ENCODE measurements around the gene RBMS3.

Gene RBMS3

DNA sequence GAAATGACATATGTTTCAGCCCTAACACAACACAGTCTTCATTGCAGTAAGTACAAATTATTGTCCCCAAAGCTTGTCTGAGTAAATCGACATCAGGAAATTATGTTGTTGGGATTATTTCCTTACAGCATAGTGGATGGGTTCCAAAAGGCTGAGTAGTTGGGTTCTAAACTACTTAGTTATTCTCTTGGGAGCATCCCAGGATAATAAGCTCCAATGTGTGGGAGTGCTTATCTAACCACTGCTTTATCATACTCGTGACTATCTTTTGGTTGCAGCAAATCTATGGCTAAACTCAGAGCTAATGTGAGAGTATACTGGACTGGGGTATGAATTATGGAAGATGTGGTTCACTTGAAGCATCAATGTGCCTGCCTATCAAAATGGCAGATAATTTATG lies 128.5 kb downstream of the RBMS3 start:
- POLR2A ChIA-PET: no interaction called here
- CTCF ChIA-PET: no interaction called here
- DNase-seq (ENCODE audit: extremely low spot score): no peak
- TF ChIP-seq SUZ12 (IDR thresholded peaks at IDR 0.05) (no peak), FOXK2 (IDR thresholded peaks at IDR 0.05) (no peak), ZNF384 (IDR thresholded peaks at IDR 0.05) (no peak), TARDBP (IDR thresholded peaks at IDR 0.05) (no peak), CTBP1 (IDR thresholded peaks at IDR 0.05; ENCODE audit: borderline replicate concordance) (no peak)

DNA sequence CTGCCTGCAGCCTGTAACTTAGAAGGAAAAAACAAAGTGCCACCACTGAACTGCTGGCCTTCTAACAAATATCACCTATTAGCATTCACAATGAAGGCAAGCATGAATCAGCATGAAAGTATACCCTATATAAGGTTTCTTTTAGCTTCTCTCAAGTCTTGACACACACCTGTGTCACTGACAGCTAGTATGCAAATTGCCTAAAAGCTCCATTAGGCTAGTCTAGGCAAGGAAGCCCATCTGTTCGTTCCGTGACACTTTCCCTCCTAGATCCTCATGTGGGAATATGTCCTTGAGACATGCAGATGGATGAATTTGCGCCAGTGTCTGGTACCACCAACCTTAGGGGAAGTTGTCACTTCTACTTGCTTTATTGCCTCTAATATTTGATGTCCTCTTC lies 129.3 kb downstream of the RBMS3 start:
- ChIA-PET POLR2A (no interaction called here), CTCF (no interaction called here)
- no peak for DNase-seq (ENCODE audit: extremely low spot score)
- no peak for TF ChIP-seq FOXA1 (IDR thresholded peaks at IDR 0.05)
- no peak for TF ChIP-seq LEF1 (IDR thresholded peaks at IDR 0.05; ENCODE audit: borderline replicate concordance)
- no peak for TF ChIP-seq CTBP1 (IDR thresholded peaks at IDR 0.05; ENCODE audit: borderline replicate concordance)
- TF ChIP-seq SP1 (IDR thresholded peaks at IDR 0.05): no peak
- no peak for TF ChIP-seq FOXK2 (IDR thresholded peaks at IDR 0.05)
- TF ChIP-seq PKNOX1 (IDR thresholded peaks at IDR 0.05): no peak
- no peak for TF ChIP-seq ELF4 (IDR thresholded peaks at IDR 0.05)
- no peak for TF ChIP-seq SUZ12 (IDR thresholded peaks at IDR 0.05)
- TF ChIP-seq ARNT (IDR thresholded peaks at IDR 0.05): no peak
- TF ChIP-seq ZNF384 (IDR thresholded peaks at IDR 0.05): no peak

DNA sequence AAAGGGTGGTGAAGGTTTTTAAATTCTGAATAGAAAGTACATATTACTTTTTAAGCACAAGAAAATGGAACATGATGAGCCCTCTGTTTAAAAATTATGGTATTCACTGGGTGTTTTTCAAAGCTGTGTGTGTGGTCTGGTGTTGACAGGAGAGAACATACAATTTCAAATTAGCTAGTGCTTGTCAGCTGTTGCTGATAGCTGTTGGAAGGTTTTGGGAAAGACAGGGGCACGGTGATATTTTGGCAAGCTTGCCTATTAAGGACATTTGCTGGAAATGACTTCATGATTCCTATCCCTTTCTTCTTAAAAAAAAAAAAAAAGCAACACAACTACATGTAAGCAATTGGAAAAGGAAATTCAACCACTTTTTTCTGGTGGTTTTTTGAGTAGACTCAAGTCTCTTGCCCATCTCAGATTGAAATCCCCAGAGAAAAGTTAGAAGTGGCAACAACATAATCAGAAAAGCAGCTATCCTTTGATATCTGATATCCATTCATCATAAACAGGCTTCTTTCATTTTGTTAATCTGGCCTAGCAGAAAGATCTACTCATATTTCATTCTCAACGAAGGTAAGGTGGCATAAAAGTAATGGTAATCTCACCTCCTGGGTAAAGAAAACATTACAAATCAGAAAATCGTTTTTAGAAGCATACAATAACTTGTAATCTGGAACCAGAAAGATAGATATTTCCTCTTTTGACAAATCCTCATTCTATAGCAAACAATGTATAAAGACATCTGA lies 130.0 kb downstream of the RBMS3 start:
- ChIA-PET POLR2A (no interaction called here), CTCF (no interaction called here)
- TF ChIP-seq SUZ12 (IDR thresholded peaks at IDR 0.05) (no peak), NFRKB (IDR thresholded peaks at IDR 0.05) (no peak), LEF1 (IDR thresholded peaks at IDR 0.05; ENCODE audit: borderline replicate concordance) (no peak), BHLHE40 (IDR thresholded peaks at IDR 0.05; ENCODE audit: borderline replicate concordance) (no peak), PKNOX1 (IDR thresholded peaks at IDR 0.05) (no peak), ELF4 (IDR thresholded peaks at IDR 0.05) (no peak), FOXA1 (IDR thresholded peaks at IDR 0.05) (no peak), SP1 (IDR thresholded peaks at IDR 0.05) (no peak)
- no peak for DNase-seq (ENCODE audit: extremely low spot score)

DNA sequence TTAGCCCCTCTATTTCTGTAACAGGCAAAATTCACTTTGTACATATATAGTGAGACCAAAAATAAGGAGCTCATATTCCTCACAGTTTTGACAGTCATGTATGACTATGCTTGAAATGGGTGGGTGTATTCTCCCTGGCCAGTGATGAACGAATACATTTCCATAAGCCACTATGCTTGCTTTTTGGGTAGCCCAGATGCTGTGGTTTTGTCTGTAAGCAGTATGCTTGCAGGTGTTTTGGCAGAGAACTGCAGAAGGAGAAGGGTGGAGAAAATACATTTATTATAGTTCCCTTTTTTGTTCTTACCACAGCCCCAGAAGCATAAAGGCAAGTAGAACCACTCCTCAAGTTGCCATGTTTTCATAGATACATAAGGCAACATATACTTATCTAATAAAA lies 131.2 kb downstream of the RBMS3 start:
- DNase-seq (ENCODE audit: extremely low spot score): no peak
- POLR2A ChIA-PET: no interaction called here
- CTCF ChIA-PET: no interaction called here
- no peak for TF ChIP-seq FOXA1 (IDR thresholded peaks at IDR 0.05)
- no peak for TF ChIP-seq LEF1 (IDR thresholded peaks at IDR 0.05; ENCODE audit: borderline replicate concordance)
- TF ChIP-seq ELF4 (IDR thresholded peaks at IDR 0.05): no peak
- no peak for TF ChIP-seq ZNF384 (IDR thresholded peaks at IDR 0.05)
- TF ChIP-seq PKNOX1 (IDR thresholded peaks at IDR 0.05): no peak
- no peak for TF ChIP-seq SUZ12 (IDR thresholded peaks at IDR 0.05)

DNA sequence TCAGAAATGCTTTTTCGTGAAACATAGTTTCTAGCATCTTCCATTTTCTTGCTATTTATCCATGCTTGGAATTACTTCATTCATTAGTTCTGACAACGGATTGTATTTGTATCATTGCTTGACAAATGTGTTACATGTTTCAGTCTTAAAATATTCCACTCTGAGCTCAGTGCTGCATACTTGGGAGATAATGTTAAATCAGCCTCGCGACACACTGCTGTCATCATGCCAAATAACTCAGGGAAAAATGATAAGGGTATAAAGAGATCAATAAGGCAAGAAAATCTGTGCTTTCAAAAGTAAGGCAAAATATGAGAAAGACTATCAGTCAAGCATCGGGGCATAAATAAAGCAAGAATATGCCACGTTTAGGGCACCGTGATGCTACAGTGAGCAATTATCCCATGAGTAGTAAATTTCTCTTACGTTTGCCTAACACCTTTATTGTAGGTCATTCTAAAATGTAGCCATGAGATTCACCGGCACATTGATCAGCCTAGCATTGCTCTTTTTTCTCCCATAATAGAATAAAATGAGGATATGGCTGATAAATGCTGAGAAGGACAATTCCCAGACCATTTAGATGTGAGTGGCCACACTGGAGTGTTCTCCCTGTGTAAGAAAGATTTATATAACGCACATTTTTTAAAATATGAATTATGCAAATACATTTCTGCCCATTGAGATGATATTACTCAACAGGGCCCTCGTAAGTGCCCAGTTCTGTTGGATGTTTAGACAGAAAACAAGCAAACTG lies 133.8 kb downstream of the RBMS3 start:
- CTCF ChIA-PET: no interaction called here
- DNase-seq (ENCODE audit: extremely low spot score): no peak
- TF ChIP-seq FOXA1 (IDR thresholded peaks at IDR 0.05) (no peak), LEF1 (IDR thresholded peaks at IDR 0.05; ENCODE audit: borderline replicate concordance) (no peak), NFRKB (IDR thresholded peaks at IDR 0.05) (no peak), SUZ12 (IDR thresholded peaks at IDR 0.05) (no peak), PKNOX1 (IDR thresholded peaks at IDR 0.05) (no peak), BHLHE40 (IDR thresholded peaks at IDR 0.05; ENCODE audit: borderline replicate concordance) (no peak), ZNF384 (IDR thresholded peaks at IDR 0.05) (no peak), SP1 (IDR thresholded peaks at IDR 0.05) (no peak), HDGF (IDR thresholded peaks at IDR 0.05; ENCODE audit: borderline replicate concordance) (no peak), FOXK2 (IDR thresholded peaks at IDR 0.05) (no peak), ARNT (IDR thresholded peaks at IDR 0.05) (no peak), CTBP1 (IDR thresholded peaks at IDR 0.05; ENCODE audit: borderline replicate concordance) (no peak), TARDBP (IDR thresholded peaks at IDR 0.05) (no peak)
- POLR2A ChIA-PET: no interaction called here

DNA sequence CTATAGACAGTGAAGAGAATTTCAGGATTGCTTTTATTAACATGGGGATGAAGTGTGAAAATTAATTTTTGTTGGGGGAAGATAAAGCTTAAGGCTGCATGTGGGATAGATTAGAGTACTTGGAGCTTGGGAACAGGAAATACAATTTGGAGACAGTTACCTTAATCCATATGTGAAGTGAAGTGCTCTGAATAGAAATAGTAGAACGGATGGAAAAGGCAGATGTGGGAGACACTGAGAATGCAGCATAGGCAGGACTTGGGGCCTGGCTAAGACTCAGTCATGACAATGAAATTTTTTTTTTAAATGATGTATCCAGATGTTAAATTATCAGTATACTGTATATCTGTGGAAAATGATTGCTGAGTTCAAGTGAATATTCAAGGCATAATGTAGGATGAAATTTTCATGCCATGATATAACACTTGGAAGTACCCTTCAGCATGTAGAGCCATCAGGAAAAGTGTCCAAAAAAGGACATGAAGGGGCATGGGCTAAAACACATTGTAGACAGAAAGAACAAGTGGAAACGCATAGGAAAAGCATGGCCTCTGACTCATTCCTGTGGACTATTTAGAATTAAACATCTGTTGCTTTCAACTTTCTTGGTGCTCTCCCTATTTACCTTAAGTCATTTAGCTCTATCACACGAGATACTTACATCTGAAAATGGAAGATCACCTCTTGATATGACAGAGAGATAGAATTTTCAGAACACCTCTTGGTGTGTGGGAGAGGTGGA lies 134.8 kb downstream of the RBMS3 start:
- no peak for TF ChIP-seq LEF1 (IDR thresholded peaks at IDR 0.05; ENCODE audit: borderline replicate concordance)
- TF ChIP-seq SUZ12 (IDR thresholded peaks at IDR 0.05): no peak
- no peak for TF ChIP-seq ARNT (IDR thresholded peaks at IDR 0.05)
- TF ChIP-seq HDGF (IDR thresholded peaks at IDR 0.05; ENCODE audit: borderline replicate concordance): no peak
- TF ChIP-seq FOXM1 (IDR thresholded peaks at IDR 0.05; ENCODE audit: borderline replicate concordance): no peak
- no peak for TF ChIP-seq TARDBP (IDR thresholded peaks at IDR 0.05)
- no peak for TF ChIP-seq ZNF384 (IDR thresholded peaks at IDR 0.05)
- TF ChIP-seq FOXK2 (IDR thresholded peaks at IDR 0.05): no peak
- TF ChIP-seq L3MBTL2 (conservative IDR thresholded peaks at IDR 0.05): no peak
- TF ChIP-seq PKNOX1 (IDR thresholded peaks at IDR 0.05): no peak
- no peak for TF ChIP-seq SP1 (IDR thresholded peaks at IDR 0.05)
- no peak for TF ChIP-seq NFRKB (IDR thresholded peaks at IDR 0.05)
- no peak for TF ChIP-seq BHLHE40 (IDR thresholded peaks at IDR 0.05; ENCODE audit: borderline replicate concordance)
- TF ChIP-seq FOXA1 (IDR thresholded peaks at IDR 0.05): no peak
- TF ChIP-seq CTBP1 (IDR thresholded peaks at IDR 0.05; ENCODE audit: borderline replicate concordance): no peak
- no peak for TF ChIP-seq ELF4 (IDR thresholded peaks at IDR 0.05)
- POLR2A ChIA-PET: no interaction called here
- CTCF ChIA-PET: no interaction called here
- no peak for DNase-seq (ENCODE audit: extremely low spot score)

Measured in HEK293T (cell line).